Measurements from ENCODE around the gene HLX.

HLX gene

DNA sequence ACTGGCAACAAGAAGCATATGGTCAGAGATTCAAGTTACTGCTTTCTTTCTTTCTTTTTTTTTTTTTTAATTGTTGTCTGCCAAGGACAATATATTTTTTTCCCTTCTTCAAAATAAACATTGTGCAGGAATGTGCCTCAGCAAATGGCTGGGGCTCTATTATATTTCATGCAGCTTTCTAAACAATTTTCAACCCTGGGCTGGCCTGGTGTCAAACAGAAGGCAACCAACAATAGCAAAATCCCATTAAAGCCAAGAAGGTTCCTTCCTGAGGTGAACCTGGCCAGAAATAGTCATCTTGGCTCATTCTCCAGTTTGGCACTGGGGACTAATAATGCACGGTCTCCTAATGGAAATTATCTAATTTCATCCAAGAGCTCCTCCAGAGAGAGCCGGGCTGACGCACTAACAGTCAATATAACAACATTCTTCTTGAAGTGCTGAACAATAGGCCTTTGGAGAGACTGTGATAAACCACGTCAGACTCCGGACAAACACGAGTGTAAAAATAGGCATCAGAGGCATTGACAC lies 35.7 kb upstream of the HLX start:
- no peaks in the 10 kb centered on the region for H4K20me1 ChIP-seq (ENCODE audit: insufficient read depth, low read length)
- H3K9me2 ChIP-seq (ENCODE audit: low read depth, low read length): no peaks in the 10 kb centered on the region
- no peaks in the 10 kb centered on the region for H3K4me1 ChIP-seq (ENCODE audit: insufficient read depth, low read length, severe bottlenecking)
- H3K79me2 ChIP-seq (ENCODE audit: insufficient read depth, low read length): no peaks in the 10 kb centered on the region
- no peak overlapping the region for H3K4me3 ChIP-seq (ENCODE audit: low read depth, low read length, poor library complexity, severe bottlenecking)
- no peak overlapping the region for H3K27ac ChIP-seq (ENCODE audit: low read depth, low read length, poor library complexity, severe bottlenecking)
- H3K9ac ChIP-seq (ENCODE audit: low read length): no peak overlapping the region
- no peaks in the 10 kb centered on the region for H3K9me3 ChIP-seq (ENCODE audit: low read length)
- no peak for TF ChIP-seq EZH2 (IDR thresholded peaks at IDR 0.05; ENCODE audit: borderline replicate concordance, low read length)
- TF ChIP-seq, protein P1, sequence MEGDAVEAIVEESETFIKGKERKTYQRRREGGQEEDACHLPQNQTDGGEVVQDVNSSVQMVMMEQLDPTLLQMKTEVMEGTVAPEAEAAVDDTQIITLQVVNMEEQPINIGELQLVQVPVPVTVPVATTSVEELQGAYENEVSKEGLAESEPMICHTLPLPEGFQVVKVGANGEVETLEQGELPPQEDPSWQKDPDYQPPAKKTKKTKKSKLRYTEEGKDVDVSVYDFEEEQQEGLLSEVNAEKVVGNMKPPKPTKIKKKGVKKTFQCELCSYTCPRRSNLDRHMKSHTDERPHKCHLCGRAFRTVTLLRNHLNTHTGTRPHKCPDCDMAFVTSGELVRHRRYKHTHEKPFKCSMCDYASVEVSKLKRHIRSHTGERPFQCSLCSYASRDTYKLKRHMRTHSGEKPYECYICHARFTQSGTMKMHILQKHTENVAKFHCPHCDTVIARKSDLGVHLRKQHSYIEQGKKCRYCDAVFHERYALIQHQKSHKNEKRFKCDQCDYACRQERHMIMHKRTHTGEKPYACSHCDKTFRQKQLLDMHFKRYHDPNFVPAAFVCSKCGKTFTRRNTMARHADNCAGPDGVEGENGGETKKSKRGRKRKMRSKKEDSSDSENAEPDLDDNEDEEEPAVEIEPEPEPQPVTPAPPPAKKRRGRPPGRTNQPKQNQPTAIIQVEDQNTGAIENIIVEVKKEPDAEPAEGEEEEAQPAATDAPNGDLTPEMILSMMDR (IDR thresholded peaks at IDR 0.05; ENCODE audit: low read length): no peak
- no peaks in the 10 kb centered on the region for H3K36me3 ChIP-seq (ENCODE audit: insufficient read depth, low read length)
- H3K4me2 ChIP-seq (ENCODE audit: low read length): no peak overlapping the region
- H3F3A ChIP-seq (ENCODE audit: insufficient read depth, low read length): no peaks in the 10 kb centered on the region
- H2AFZ ChIP-seq (ENCODE audit: low read length): no peak overlapping the region
- H3K27me3 ChIP-seq (ENCODE audit: insufficient read depth, low read length): no peaks in the 10 kb centered on the region

DNA sequence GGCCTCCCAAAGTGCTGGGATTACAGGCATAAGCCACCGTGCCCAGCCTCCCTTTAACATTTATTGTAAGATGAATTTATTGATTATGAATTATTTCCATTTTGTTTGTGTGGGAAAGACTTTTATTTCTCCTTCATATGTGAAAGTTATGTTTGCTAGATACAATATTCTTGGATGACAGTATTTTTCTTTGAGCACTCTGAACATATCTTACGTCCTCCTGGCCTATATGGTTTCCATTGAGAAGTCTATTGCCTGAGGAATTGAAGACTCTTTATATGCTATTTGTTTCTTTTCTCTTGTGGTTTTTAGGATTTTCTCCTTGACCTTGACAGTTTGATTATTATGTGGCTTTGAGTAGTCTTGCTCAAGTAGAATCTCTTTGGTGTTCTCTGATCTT lies 26.8 kb upstream of the HLX start:
- Histone ChIP-seq H3K9me2 (ENCODE audit: low read depth, low read length) (no peaks in the 10 kb centered on the region), H3K4me1 (ENCODE audit: insufficient read depth, low read length, severe bottlenecking) (no peaks in the 10 kb centered on the region), H4K20me1 (ENCODE audit: insufficient read depth, low read length) (no peaks in the 10 kb centered on the region), H3K9ac (ENCODE audit: low read length) (no peak overlapping the region), H2AFZ (ENCODE audit: low read length) (no peak overlapping the region), H3K4me2 (ENCODE audit: low read length) (no peak overlapping the region), H3K9me3 (ENCODE audit: low read length) (no peaks in the 10 kb centered on the region), H3F3A (ENCODE audit: insufficient read depth, low read length) (no peaks in the 10 kb centered on the region), H3K36me3 (ENCODE audit: insufficient read depth, low read length) (no peaks in the 10 kb centered on the region), H3K27me3 (ENCODE audit: insufficient read depth, low read length) (no peaks in the 10 kb centered on the region), H3K4me3 (ENCODE audit: low read depth, low read length, poor library complexity, severe bottlenecking) (no peak overlapping the region), H3K79me2 (ENCODE audit: insufficient read depth, low read length) (no peaks in the 10 kb centered on the region), H3K27ac (ENCODE audit: low read depth, low read length, poor library complexity, severe bottlenecking) (no peak overlapping the region)
- no peak for TF ChIP-seq EZH2 (IDR thresholded peaks at IDR 0.05; ENCODE audit: borderline replicate concordance, low read length)
- TF ChIP-seq, protein P1 (IDR thresholded peaks at IDR 0.05; ENCODE audit: low read length): no peak

DNA sequence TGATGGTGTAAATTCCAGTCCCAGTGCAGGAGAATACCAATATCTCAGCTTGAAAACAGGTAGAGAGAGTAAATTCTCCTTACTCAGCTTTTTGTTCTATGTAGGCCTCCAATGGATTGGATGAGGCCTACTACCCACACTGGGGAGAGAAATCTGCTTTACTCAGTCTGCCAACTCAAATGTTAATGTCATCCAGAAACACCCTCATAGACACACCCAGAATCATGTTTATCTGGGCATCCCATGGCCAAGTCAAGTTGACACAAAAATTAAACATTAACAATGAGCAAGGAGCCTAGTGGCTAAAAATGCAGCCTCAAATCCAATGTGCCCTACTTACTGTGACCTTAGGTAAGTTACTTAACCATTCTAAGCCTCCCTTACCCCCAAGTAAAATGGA lies 6.9 kb upstream of the HLX start:
- Histone ChIP-seq H3K27me3 (ENCODE audit: insufficient read depth, low read length) (no peaks in the 10 kb centered on the region), H3K27ac (ENCODE audit: low read depth, low read length, poor library complexity, severe bottlenecking) (no peak overlapping the region)

More for the DNA sequence above, 6.9 kb upstream of the HLX start:
- H4K20me1 ChIP-seq (ENCODE audit: insufficient read depth, low read length): no peaks in the 10 kb centered on the region
- H3K4me2 ChIP-seq (ENCODE audit: low read length): no peak overlapping the region
- TF ChIP-seq EZH2 (IDR thresholded peaks at IDR 0.05; ENCODE audit: borderline replicate concordance, low read length): no peak
- TF ChIP-seq, protein P1 (IDR thresholded peaks at IDR 0.05; ENCODE audit: low read length): no peak
- H3K4me1 ChIP-seq (ENCODE audit: insufficient read depth, low read length, severe bottlenecking): no peaks in the 10 kb centered on the region
- no peak overlapping the region for H3K4me3 ChIP-seq (ENCODE audit: low read depth, low read length, poor library complexity, severe bottlenecking)
- no peak overlapping the region for H2AFZ ChIP-seq (ENCODE audit: low read length)
- H3K9me3 ChIP-seq (ENCODE audit: low read length): no peaks in the 10 kb centered on the region
- H3K36me3 ChIP-seq (ENCODE audit: insufficient read depth, low read length): no peaks in the 10 kb centered on the region
- H3K9me2 ChIP-seq (ENCODE audit: low read depth, low read length): no peaks in the 10 kb centered on the region
- H3F3A ChIP-seq (ENCODE audit: insufficient read depth, low read length): no peaks in the 10 kb centered on the region
- no peaks in the 10 kb centered on the region for H3K79me2 ChIP-seq (ENCODE audit: insufficient read depth, low read length)
- no peak overlapping the region for H3K9ac ChIP-seq (ENCODE audit: low read length)
